Esophagus muscularis mucosa (tissue), 4 donors: ENCODE measurements around the gene MYO1C. TPM values are rescaled to one million over a fixed set of nuclear protein-coding genes. Genes with fewer than 3 reads are reported as not detected.

Experiments
- DNase-seq: peaks from one replicate; pipeline ENCODE4 v3.0.0-alpha.2; 2017; ENCODE audit errors: extremely low spot score
- H3K27ac ChIP-seq, 4 donors: fragments of 200-600 bp; sonication (generic); replicated peaks in 1 of 4; 1 replicate in 3 of 4; 2 replicates in 1 of 4; pipeline ENCODE4 v1.5.1; 2016 to 2019; ENCODE audit warnings: mild to moderate bottlenecking in 1 of 4
- H3K27me3 ChIP-seq, 4 donors: fragments of 200-600 bp; sonication (generic); one replicate each; pipeline versions ENCODE4 v1.5.1 to v1.6.0; 2016 to 2019
- H3K36me3 ChIP-seq, 4 donors: fragments of 200-600 bp; sonication (generic); one replicate each; pipeline ENCODE4 v1.5.1; 2016 to 2019
- H3K4me1 ChIP-seq, 4 donors: fragments of 200-600 bp; sonication (generic); one replicate each; pipeline ENCODE4 v1.5.1; 2016 to 2019
- H3K4me3 ChIP-seq, 4 donors: fragments of 200-600 bp; sonication (generic); 1 replicate in 2 of 4; 2 replicates in 2 of 4; pipeline ENCODE4 v1.5.1; 2016 to 2019; ENCODE audit warnings: mild to moderate bottlenecking in 4 of 4, moderate library complexity in 1 of 4
- H3K9me3 ChIP-seq, 4 donors: fragments of 200-600 bp; sonication (generic); 1 replicate in 3 of 4; 2 replicates in 1 of 4; pipeline ENCODE4 v1.5.1; 2016 to 2019
- EP300 ChIP-seq: sonication (generic); formaldehyde crosslinking; IDR thresholded peaks from one replicate; pipeline ENCODE4 v1.6.1; 2017; ENCODE audit warnings: antibody characterized with exemption
- POLR2A ChIP-seq: fragments of 450-650 bp; IDR thresholded peaks from one replicate; pipeline ENCODE4 v1.6.1; 2017; ENCODE audit warnings: antibody characterized with exemption, moderate library complexity, mild to moderate bottlenecking, low read depth
- POLR2AphosphoS5 ChIP-seq, 2 donors: sonication (generic); formaldehyde crosslinking; IDR thresholded peaks; one replicate each; pipeline ENCODE4 v1.6.1; 2017; ENCODE audit warnings: antibody characterized with exemption in 2 of 2
- WGBS: methylation state at CpG from one replicate; pipeline ENCODE4 v1.1.5; 2018; 5-methylcytosine and 5-hydroxymethylcytosine counted together
- intact Hi-C: fragments of 100-400 bp; cut with DNase I; formaldehyde crosslinking; loops from one replicate; pipeline ENCODE4 v1.15.1; 2023
- total RNA-seq, 4 donors: library from RNA; depleted of rRNA; stranded (reverse); fragments of >200 nt; gene quantifications; one replicate each; pipeline versions ENCODE4 v1.1.0 to v1.2.1, GENCODE V29; 2016
- TF ChIP-seq, protein P1 (sequence below), 3 experiments: fragments of 200-600 bp in 2 of 3; fragments of 450-650 bp in 1 of 3; sonication (generic) in 2 of 3; IDR thresholded peaks; one replicate each; pipeline ENCODE4 v1.5.1; 2017 to 2019; ENCODE audit warnings: antibody characterized with exemption in 3 of 3, mild to moderate bottlenecking in 2 of 3, moderate library complexity in 1 of 3

The MYO1C gene
- total RNA-seq, 4 donors from 2014 or later = 248 to 444 (median 347) TPM

DNA sequence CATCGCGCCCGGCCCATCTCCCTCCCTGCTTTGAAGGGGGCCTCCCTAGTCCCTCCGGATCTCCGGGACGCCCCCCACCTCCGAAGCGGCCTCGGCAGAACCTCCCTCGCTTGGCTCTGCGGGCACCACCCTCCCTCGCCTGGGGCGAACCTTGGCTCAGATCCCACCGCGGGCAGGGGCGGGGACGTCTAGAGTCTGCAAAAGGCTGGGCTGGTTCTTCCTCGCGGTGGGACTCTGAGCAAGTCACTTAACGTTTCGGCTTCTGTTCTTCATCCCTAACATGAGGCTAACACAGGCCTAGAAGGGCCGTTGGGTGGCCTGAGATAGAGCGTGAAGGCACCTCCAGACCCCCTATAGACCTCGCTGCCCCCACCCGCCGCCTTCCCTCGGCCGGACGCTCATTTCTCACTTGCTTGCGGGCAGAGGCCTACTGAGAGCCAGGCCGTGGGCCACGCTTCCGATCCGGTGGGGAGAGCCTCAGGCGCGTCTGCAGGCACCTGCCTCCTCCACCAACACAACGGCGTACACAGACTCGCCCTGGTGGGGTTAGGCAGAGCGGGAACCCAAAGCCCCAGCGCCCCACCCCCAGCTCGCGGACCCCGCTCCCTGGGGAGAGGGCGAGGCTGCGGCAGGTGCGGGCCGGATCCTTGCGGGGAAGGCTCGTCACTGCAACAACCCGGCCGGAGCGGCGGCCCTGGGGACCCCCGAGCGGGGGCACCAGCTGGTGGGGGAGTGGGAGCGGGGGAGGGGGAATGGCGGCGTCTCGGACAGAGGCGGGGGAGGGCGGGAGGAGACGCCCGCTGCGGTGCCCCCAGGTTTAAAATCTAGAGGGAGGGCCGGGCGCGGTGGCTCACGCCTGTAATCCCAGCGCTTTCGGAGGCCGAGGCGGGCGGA is 5.4 kb downstream of the MYO1C start:
- intact Hi-C loops = no loop called here
- H3K27ac ChIP-seq = peak overlapping the region; percentile 96 to 99 (median 97)
- DNase-seq = no peak
- H3K9me3 ChIP-seq = no peaks in the 10 kb centered on the region
- H3K4me3 ChIP-seq = peak overlapping the region; percentile 83 to 93 (median 87)
- H3K4me1 ChIP-seq = peaks cover 69 to 88% (median 86%) of the 10 kb centered on the region in 4 donors
- peaks cover 10 to 22% (median 21%) of the 10 kb centered on the region in 4 donors for H3K36me3 ChIP-seq
- H3K27me3 ChIP-seq = no peaks in the 10 kb centered on the region
- peak; percentile 49 to 85 for TF ChIP-seq POLR2AphosphoS5 (IDR thresholded peaks at IDR 0.05)
- TF ChIP-seq, protein P1, sequence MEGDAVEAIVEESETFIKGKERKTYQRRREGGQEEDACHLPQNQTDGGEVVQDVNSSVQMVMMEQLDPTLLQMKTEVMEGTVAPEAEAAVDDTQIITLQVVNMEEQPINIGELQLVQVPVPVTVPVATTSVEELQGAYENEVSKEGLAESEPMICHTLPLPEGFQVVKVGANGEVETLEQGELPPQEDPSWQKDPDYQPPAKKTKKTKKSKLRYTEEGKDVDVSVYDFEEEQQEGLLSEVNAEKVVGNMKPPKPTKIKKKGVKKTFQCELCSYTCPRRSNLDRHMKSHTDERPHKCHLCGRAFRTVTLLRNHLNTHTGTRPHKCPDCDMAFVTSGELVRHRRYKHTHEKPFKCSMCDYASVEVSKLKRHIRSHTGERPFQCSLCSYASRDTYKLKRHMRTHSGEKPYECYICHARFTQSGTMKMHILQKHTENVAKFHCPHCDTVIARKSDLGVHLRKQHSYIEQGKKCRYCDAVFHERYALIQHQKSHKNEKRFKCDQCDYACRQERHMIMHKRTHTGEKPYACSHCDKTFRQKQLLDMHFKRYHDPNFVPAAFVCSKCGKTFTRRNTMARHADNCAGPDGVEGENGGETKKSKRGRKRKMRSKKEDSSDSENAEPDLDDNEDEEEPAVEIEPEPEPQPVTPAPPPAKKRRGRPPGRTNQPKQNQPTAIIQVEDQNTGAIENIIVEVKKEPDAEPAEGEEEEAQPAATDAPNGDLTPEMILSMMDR (IDR thresholded peaks at IDR 0.05) = no peak
- WGBS = 20% methylated on average over 35 of the region's 74 CpGs

DNA sequence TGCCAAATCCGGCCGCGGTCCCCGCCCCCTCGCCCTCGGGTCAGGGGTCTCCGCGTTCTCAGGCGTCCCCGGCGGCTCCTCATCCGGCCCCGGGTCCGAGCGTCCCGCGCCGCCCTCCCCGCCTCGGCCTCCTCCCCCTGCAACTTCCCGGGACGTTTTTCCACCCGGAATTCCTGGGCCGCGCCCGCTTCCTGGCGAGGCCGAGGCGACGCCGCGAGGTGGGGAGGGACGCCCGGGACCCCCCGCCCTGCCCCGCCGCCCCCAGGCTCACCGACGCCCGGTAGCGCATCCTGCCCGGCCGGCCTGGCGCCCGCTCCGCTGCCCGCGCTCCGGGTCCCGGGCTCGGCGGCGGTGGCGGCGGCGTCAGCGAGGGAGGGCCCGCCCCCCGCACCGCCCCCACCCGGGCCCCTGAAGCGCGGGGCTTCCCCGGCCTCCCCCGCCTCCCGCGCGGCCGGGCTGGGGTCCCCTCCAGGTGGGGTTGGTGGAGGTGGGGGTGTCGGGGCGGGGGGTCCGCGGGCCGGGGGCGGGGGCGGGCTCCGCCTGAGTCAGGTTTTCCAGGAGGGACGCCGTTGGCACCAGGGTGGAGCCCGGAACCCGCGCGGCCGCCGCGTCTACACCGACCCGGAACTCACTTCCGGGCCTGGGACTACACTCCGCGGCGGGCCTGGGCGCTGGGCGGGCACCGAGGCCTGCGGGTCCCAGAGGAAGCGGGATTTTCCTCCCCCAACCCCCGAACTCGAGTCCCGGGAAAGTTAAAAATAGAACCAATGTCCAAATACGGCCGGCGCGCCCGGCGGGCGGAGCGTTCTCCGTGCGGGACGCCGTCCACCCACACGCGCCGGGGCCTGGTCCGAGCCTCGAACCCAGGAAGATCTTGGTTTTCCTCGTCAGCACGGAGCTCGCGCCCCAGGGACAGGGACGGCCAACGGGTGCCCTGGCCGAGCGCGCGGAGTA is 6.8 kb downstream of the MYO1C start:
- intact Hi-C loops = no loop called here
- peaks cover 74 to 93% (median 89%) of the 10 kb centered on the region in 4 donors for H3K4me1 ChIP-seq

DNA sequence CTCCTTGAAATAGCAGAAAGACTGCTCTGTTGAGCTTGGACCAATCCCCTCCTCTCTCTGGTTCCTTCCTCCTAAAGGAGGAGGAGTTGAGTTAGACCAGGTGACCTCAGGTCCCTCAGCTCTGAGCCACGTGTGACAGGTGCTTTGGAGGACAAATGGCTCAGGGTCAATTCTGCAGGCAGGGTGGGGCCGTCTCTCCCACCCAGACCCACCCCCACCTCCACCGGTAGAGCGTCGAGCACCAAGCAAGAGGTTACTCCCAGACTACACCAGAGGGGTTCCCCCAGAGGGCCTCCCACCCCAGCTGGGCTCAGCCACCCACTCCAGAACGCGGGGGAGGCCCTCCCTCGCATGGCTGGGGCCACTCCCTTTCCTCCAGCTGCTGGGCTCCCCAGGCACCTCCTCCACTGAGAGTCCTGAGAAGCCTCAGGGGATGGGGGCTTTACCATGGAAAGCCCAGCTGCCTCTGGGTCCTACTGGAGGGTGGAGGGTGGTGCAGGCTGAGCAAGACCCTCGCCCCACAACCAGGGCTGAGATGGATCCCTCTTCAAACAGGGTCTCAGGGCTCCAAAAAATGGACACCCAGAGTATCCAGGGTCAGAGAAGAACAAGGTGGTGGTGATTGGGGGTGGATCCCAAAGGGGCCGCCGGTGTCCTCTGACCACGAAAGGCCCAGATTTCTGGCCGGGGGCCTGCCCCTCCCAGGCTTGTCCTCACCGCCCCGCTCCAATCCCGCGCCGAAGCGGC is 7.6 kb downstream of the MYO1C start:
- Histone ChIP-seq H3K36me3 (peaks cover 25 to 44% (median 42%) of the 10 kb centered on the region in 4 donors), H3K27me3 (no peaks in the 10 kb centered on the region), H3K27ac (peak overlapping the region; percentile 96 to 99 (median 97)), H3K9me3 (no peaks in the 10 kb centered on the region), H3K4me3 (peak overlapping the region; percentile 83 to 93 (median 87)), H3K4me1 (peaks cover 66 to 88% (median 82%) of the 10 kb centered on the region in 4 donors)
- DNase-seq = no peak
- 7% methylated on average over 5 of the region's 19 CpGs for WGBS
- intact Hi-C loops = no loop called here
- peak; percentile 2 to 56 for TF ChIP-seq POLR2AphosphoS5 (IDR thresholded peaks at IDR 0.05)
- TF ChIP-seq, protein P1 (IDR thresholded peaks at IDR 0.05) = no peak
- TF ChIP-seq POLR2A = no peak

More for the DNA sequence above, 6.8 kb downstream of the MYO1C start:
- H3K27me3 ChIP-seq = no peaks in the 10 kb centered on the region
- WGBS = 3% methylated on average over 50 of the region's 127 CpGs
- H3K27ac ChIP-seq = peak overlapping the region; percentile 96 to 99 (median 97)
- no peaks in the 10 kb centered on the region for H3K9me3 ChIP-seq
- TF ChIP-seq POLR2A (no peak), POLR2AphosphoS5 (IDR thresholded peaks at IDR 0.05) (peak; percentile 68 to 73)
- TF ChIP-seq, protein P1 (IDR thresholded peaks at IDR 0.05) = no peak
- peaks cover 17 to 36% (median 34%) of the 10 kb centered on the region in 4 donors for H3K36me3 ChIP-seq
- DNase-seq = no peak
- H3K4me3 ChIP-seq = peak overlapping the region; percentile 83 to 93 (median 87)

DNA sequence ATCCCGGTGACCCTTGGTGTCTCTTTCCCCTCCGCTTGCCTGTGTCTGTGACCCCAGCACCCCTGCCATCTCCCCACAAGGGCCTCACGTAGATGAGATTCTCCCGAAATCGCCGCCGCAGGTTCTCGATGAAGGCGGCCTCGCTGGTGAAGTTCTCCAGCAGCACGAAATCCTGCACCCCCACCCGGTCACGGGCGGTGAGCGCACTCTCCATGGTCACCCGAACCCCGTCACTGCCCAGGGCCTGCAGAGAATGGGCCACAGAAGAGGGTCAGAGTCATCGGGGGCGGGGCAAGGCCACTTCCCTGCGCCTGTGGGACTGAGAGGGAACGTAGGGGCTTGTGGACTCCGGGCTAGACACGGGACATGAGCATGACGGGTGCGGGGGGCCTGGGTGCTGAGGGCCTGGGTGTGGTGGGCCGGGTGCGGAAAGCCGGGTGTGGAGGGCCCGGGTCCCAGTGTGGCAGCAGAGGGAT is 8.4 kb downstream of the MYO1C start:
- intact Hi-C loops = no loop called here
- WGBS = 83% methylated on average over 29 of the region's 29 CpGs
- Histone ChIP-seq H3K4me1 (peaks cover 58 to 80% (median 74%) of the 10 kb centered on the region in 4 donors), H3K9me3 (no peaks in the 10 kb centered on the region), H3K4me3 (peak overlapping the region; percentile 83 to 93 (median 87)), H3K27ac (peak overlapping the region; percentile 96 to 99 (median 97)), H3K36me3 (peaks cover 33 to 52% (median 50%) of the 10 kb centered on the region in 4 donors), H3K27me3 (no peaks in the 10 kb centered on the region)
- no peak for DNase-seq
- no peak for TF ChIP-seq EP300
